GM21529 (cell line): Measurements from ENCODE around the gene ATP1B1.
A peak's percentile ranks its signal among the peaks of the same experiment; 100 is the strongest.

Experiments used
- ATAC-seq: cut with Tn5 transposase; IDR thresholded peaks from one replicate; pipeline ENCODE4 v1.9.1; 2021; ENCODE audit not compliant: unreplicated experiment

Gene ATP1B1

GRCh38 chr1:169106095-169106920 lies at the start of gene ATP1B1:
TSS of gene ATP1B1 (plus strand) at chr1:169106690. CDS start at chr1:169106830, 140 bp downstream.
- ATAC-seq = peak; percentile 86

GRCh38 chr1:169059421-169059820 lies 47.1 kb upstream of the ATP1B1 start:
- ATAC-seq = no peak

GRCh38 chr1:169060043-169060722 lies 46.3 kb upstream of the ATP1B1 start:
- ATAC-seq = no peak

GRCh38 chr1:169060919-169061639 lies 45.4 kb upstream of the ATP1B1 start:
- no peak for ATAC-seq

GRCh38 chr1:169062152-169062551 lies 44.3 kb upstream of the ATP1B1 start:
- no peak for ATAC-seq

- ATAC-seq = no peak
Measured at GRCh38 chr1:169064103-169064502, 42.4 kb upstream of the ATP1B1 start.

GRCh38 chr1:169070547-169070946 lies 35.9 kb upstream of the ATP1B1 start:
- ATAC-seq = no peak

- no peak for ATAC-seq
Measured at GRCh38 chr1:169070958-169071357, 35.5 kb upstream of the ATP1B1 start.

GRCh38 chr1:169072945-169073725 lies 33.4 kb upstream of the ATP1B1 start:
- no peak for ATAC-seq

- ATAC-seq = no peak
Measured at GRCh38 chr1:169078163-169078883, 28.2 kb upstream of the ATP1B1 start.

GRCh38 chr1:169081503-169082123 lies 24.9 kb upstream of the ATP1B1 start:
- ATAC-seq = no peak

GRCh38 chr1:169085911-169086310 lies 20.6 kb upstream of the ATP1B1 start:
- no peak for ATAC-seq

- no peak for ATAC-seq
Measured at GRCh38 chr1:169086603-169087455, 19.7 kb upstream of the ATP1B1 start.

- no peak for ATAC-seq
Measured at GRCh38 chr1:169087876-169088275, 18.6 kb upstream of the ATP1B1 start.

- no peak for ATAC-seq
Measured at GRCh38 chr1:169089776-169090175, 16.7 kb upstream of the ATP1B1 start.

GRCh38 chr1:169090308-169090899 lies 16.1 kb upstream of the ATP1B1 start:
- no peak for ATAC-seq

- ATAC-seq = peak; percentile 46
Measured at GRCh38 chr1:169090900-169091311, 15.6 kb upstream of the ATP1B1 start.

GRCh38 chr1:169091480-169091941 lies 15.0 kb upstream of the ATP1B1 start:
- peak; percentile 83 for ATAC-seq
